SK-N-SH (cell line): ENCODE results near the gene LRRTM2. TPM values are rescaled to one million over a fixed set of nuclear protein-coding genes. Genes with fewer than 3 reads are reported as not detected.

Experiments used
- CTCF ChIA-PET: fragments of 300-600, 350-600 bp; formaldehyde crosslinking; extraction: SDS; loops from one replicate; lab custom pipeline; 2021; lab: Yijun Ruan, JAX
- POLR2A ChIA-PET: fragments of 350-600 bp; sonication (Branson Sonifier 250); formaldehyde crosslinking; extraction: SDS; loops from one replicate; lab custom pipeline; 2020; ENCODE audit warnings: antibody characterized with exemption, inconsistent platforms; lab: Yijun Ruan, JAX
- DNase-seq: peaks from one replicate; pipeline ENCODE4 v3.0.0; 2012
- H2AFZ ChIP-seq: fragments of 200-600 bp; sonication (generic); 2 replicates; pipeline ENCODE4 v1.8.1; 2016; ENCODE audit warnings: antibody characterized with exemption, mild to moderate bottlenecking, low read depth
- H3F3A ChIP-seq: fragments of 200-600 bp; sonication (generic); replicated peaks from 2 replicates; pipeline ENCODE3; 2016; ENCODE audit warnings: antibody characterized with exemption, mild to moderate bottlenecking; ENCODE audit not compliant: insufficient read depth
- H3K27ac ChIP-seq, 2 experiments: fragments of 200-500 bp in 1 of 2; fragments of 200-600 bp in 1 of 2; sonication (Bioruptor generic) in 1 of 2; sonication (generic), shearing (Covaris generic) in 1 of 2; 2 replicates each; pipeline versions ENCODE4 v1.5.1 to v1.6.1; 2014 to 2016; ENCODE audit warnings: low read depth in 2 of 2, inconsistent platforms in 1 of 2, low read length in 1 of 2, mild to moderate bottlenecking in 1 of 2, mixed read lengths in 1 of 2
- H3K27me3 ChIP-seq: fragments of 200-600 bp; sonication (generic), shearing (Covaris generic); 2 replicates; pipeline ENCODE4 v1.6.1; 2016; ENCODE audit warnings: mixed run types; ENCODE audit not compliant: insufficient read depth
- H3K36me3 ChIP-seq, 2 experiments: fragments of 200-500 bp in 1 of 2; fragments of 200-600 bp in 1 of 2; sonication (Bioruptor generic) in 1 of 2; sonication (generic) in 1 of 2; replicated peaks in 1 of 2; 2 replicates each; pipeline versions ENCODE3 to v1.5.1; 2014 to 2016; ENCODE audit warnings: low read length in 1 of 2, mild to moderate bottlenecking in 1 of 2; ENCODE audit not compliant: insufficient read depth in 2 of 2, control insufficient read depth in 1 of 2
- H3K4me1 ChIP-seq, 2 experiments: fragments of 200-500 bp in 1 of 2; fragments of 200-600 bp in 1 of 2; sonication (Bioruptor generic) in 1 of 2; sonication (generic), shearing (Covaris generic) in 1 of 2; 2 replicates each; pipeline versions ENCODE4 v1.5.1 to v1.6.1; 2014 to 2016; ENCODE audit warnings: low read depth in 1 of 2, low read length in 1 of 2, mixed run types in 1 of 2; ENCODE audit not compliant: insufficient read depth in 2 of 2, control insufficient read depth in 1 of 2
- H3K4me2 ChIP-seq: fragments of 200-600 bp; sonication (generic), shearing (Covaris generic); 2 replicates; pipeline ENCODE4 v1.6.1; 2017; ENCODE audit warnings: mixed run types
- H3K4me3 ChIP-seq, 2 experiments: fragments of 200-500 bp in 1 of 2; fragments of 200-600 bp in 1 of 2; sonication (Bioruptor generic) in 1 of 2; sonication (generic), shearing (Covaris generic) in 1 of 2; 2 replicates each; pipeline versions ENCODE4 v1.5.1 to v1.8.1; 2014 to 2016; ENCODE audit warnings: low read depth in 2 of 2, inconsistent platforms in 1 of 2, low read length in 1 of 2, mild to moderate bottlenecking in 1 of 2, mixed read lengths in 1 of 2, moderate library complexity in 1 of 2
- H3K79me2 ChIP-seq: fragments of 200-600 bp; sonication (generic); 2 replicates; pipeline ENCODE4 v1.8.1; 2017; ENCODE audit warnings: mild to moderate bottlenecking; ENCODE audit not compliant: insufficient read depth
- H3K9ac ChIP-seq: fragments of 200-600 bp; sonication (generic); 2 replicates; pipeline ENCODE4 v1.6.1; 2017; ENCODE audit warnings: mixed run types
- H3K9me2 ChIP-seq: fragments of 200-600 bp; sonication (generic); 2 replicates; pipeline ENCODE4 v1.6.1; 2017; ENCODE audit warnings: mixed run types
- H3K9me3 ChIP-seq: fragments of 200-600 bp; sonication (generic); 2 replicates; pipeline ENCODE4 v1.6.1; 2017; ENCODE audit warnings: mixed run types, mild to moderate bottlenecking, moderate library complexity
- H4K20me1 ChIP-seq: fragments of 200-600 bp; sonication (generic); 2 replicates; pipeline ENCODE4 v1.6.1; 2017; ENCODE audit warnings: mild to moderate bottlenecking, mixed run types; ENCODE audit not compliant: insufficient read depth
- CHD2 ChIP-seq: fragments of 150-350 bp; IDR thresholded peaks from 2 replicates; pipeline ENCODE4 v1.6.1; 2018; ENCODE audit warnings: low read length; ENCODE audit not compliant: partially characterized antibody
- EZH2phosphoT487 ChIP-seq: fragments of 200-600 bp; sonication (generic); IDR thresholded peaks from 2 replicates; pipeline ENCODE4 v1.6.1; 2017; ENCODE audit warnings: low read depth, mixed run types, mild to moderate bottlenecking, antibody characterized with exemption, moderate library complexity, borderline replicate concordance
- GATA2 ChIP-seq: sonication (generic); formaldehyde crosslinking; IDR thresholded peaks from 2 replicates; pipeline ENCODE4 v1.5.0; 2020; ENCODE audit warnings: mild to moderate bottlenecking, missing genetic modification reagents
- JUND ChIP-seq: IDR thresholded peaks from 2 replicates; pipeline ENCODE4 v1.4.0; 2012
- NFIC ChIP-seq: IDR thresholded peaks from 2 replicates; pipeline ENCODE4 v1.4.0; 2012; ENCODE audit warnings: borderline replicate concordance
- POLR2AphosphoS5 ChIP-seq: IDR thresholded peaks from 2 replicates; pipeline ENCODE4 v1.6.1; 2012; ENCODE audit warnings: low read depth, low read length
- REST ChIP-seq: IDR thresholded peaks from 2 replicates; pipeline ENCODE4 v1.6.1; 2012; ENCODE audit warnings: mild to moderate bottlenecking, low read depth, low read length, moderate library complexity
- SMC3 ChIP-seq: IDR thresholded peaks from 2 replicates; pipeline ENCODE4 v1.6.1; 2012; ENCODE audit warnings: low read depth, low read length, improper control_type of control experiment
- TAF1 ChIP-seq: IDR thresholded peaks from 2 replicates; pipeline ENCODE4 v1.6.1; 2012; ENCODE audit warnings: low read depth, mild to moderate bottlenecking, low read length, moderate library complexity, borderline replicate concordance
- TCF12 ChIP-seq: IDR thresholded peaks from 2 replicates; pipeline ENCODE4 v1.4.0; 2012
- USF1 ChIP-seq: IDR thresholded peaks from 2 replicates; pipeline ENCODE4 v1.4.0; 2012; ENCODE audit warnings: low read depth, borderline replicate concordance
- USF2 ChIP-seq: fragments of 150-350 bp; IDR thresholded peaks from 2 replicates; pipeline ENCODE4 v1.6.1; 2017; ENCODE audit warnings: antibody characterized with exemption, low read length, low read depth, borderline replicate concordance
- YY1 ChIP-seq: IDR thresholded peaks from 2 replicates; pipeline ENCODE4 v1.4.0; 2012; ENCODE audit warnings: low read depth, mild to moderate bottlenecking
- WGBS: methylation state at CpG from one replicate; pipeline ENCODE4 v1.1.6; 2017; ENCODE audit warnings: low lambda C conversion rate; 5-methylcytosine and 5-hydroxymethylcytosine counted together
- polyA plus RNA-seq, 3 experiments: library from polyadenylated mRNA; depleted of rRNA; stranded (reverse); fragments of >200 nt; gene quantifications; 2 replicates each; pipeline ENCODE4 v1.2.3, GENCODE V29; 2012

LRRTM2 gene
- polyA plus RNA-seq, 1 of the 3 experiments (the other 2 are of a cell fraction), result 0.38 TPM

GRCh38 chr5:138913773-138914172 is 38.6 kb upstream of the LRRTM2 start:
- Histone ChIP-seq H3K9me2 (no peaks in the 10 kb centered on the region), H3K9ac (no peak overlapping the region), H3K4me3 (no peak overlapping the region), H3K4me2 (no peak overlapping the region), H3K79me2 (peaks cover 21% of the 10 kb centered on the region), H3K9me3 (no peaks in the 10 kb centered on the region), H3F3A (peaks cover 15% of the 10 kb centered on the region), H3K36me3 (peaks cover 6 to 76% of the 10 kb centered on the region in 2 experiments), H2AFZ (no peak overlapping the region), H3K4me1 (peaks cover 0 to 3% of the 10 kb centered on the region in 2 experiments; a peak in 1 of 4 replicates), H3K27me3 (no peaks in the 10 kb centered on the region), H3K27ac (no peak overlapping the region), H4K20me1 (peaks cover 27% of the 10 kb centered on the region)
- ChIA-PET CTCF (no interaction called here), POLR2A (no interaction called here)
- no peak for TF ChIP-seq USF2
- no peak for TF ChIP-seq TCF12
- no peak for DNase-seq
- 95% methylated on average over 3 of the region's 3 CpGs for WGBS

- Histone ChIP-seq H3K9me3 (no peaks in the 10 kb centered on the region), H2AFZ (no peak overlapping the region), H3K27ac (no peak overlapping the region), H3K9me2 (no peaks in the 10 kb centered on the region), H3K36me3 (peaks cover 9 to 69% of the 10 kb centered on the region in 2 experiments), H3K4me3 (no peak overlapping the region), H3K79me2 (peaks cover 18% of the 10 kb centered on the region), H3F3A (peaks cover 7% of the 10 kb centered on the region), H4K20me1 (peaks cover 16% of the 10 kb centered on the region), H3K4me2 (no peak overlapping the region), H3K9ac (no peak overlapping the region), H3K4me1 (no peaks in the 10 kb centered on the region), H3K27me3 (no peaks in the 10 kb centered on the region)
- WGBS, result 98% methylated on average over 4 of the region's 4 CpGs
- CTCF ChIA-PET, result interaction anchor here (1.1 kb wide), 1 partner anchor 26 kb away, joined by 5 read pairs; no protein-coding TSS in a partner anchor
- DNase-seq, result no peak
- TF ChIP-seq YY1 (no peak), USF1 (no peak), REST (no peak), SMC3 (no peak), NFIC (no peak), JUND (no peak), POLR2AphosphoS5 (no peak), TAF1 (no peak), GATA2 (no peak), CHD2 (no peak), EZH2phosphoT487 (no peak)
- POLR2A ChIA-PET, result no interaction called here
Observed at GRCh38 chr5:138912093-138912492, 37.0 kb upstream of the LRRTM2 start.
